GM18951 (cell line): ENCODE data around the gene TMEM201.
"Not testable (repeated sequence)": the region's sequence is repeated elsewhere in the genome, so short reads cannot be mapped to it uniquely, and the experiment has no call there.

ENCODE experiments used
- POLR2A ChIP-seq: IDR thresholded peaks from 4 replicates; pipeline ENCODE4 v1.6.1; 2011; ENCODE audit warnings: mild to moderate bottlenecking; ENCODE audit not compliant: insufficient read length, insufficient read depth; ENCODE audit errors: extremely low read depth
- in situ Hi-C: fragments of 300-500 bp; cut with MboI; formaldehyde crosslinking; loops from one replicate; pipeline ENCODE4 v1.12.0; 2022; ENCODE audit warnings: low sequenced_read_pairs, mixed read lengths, inconsistent platforms; ENCODE audit not compliant: unreplicated experiment

TMEM201 gene

GRCh38 chr1:9558946-9559545 lies 29.7 kb upstream of the TMEM201 start:
- no peak for TF ChIP-seq POLR2A

GRCh38 chr1:9559673-9560072 lies 29.0 kb upstream of the TMEM201 start:
- in situ Hi-C loops, result loop anchor here (10.0 kb wide), 1 partner anchor 55 kb away; no protein-coding TSS in a partner anchor
- TF ChIP-seq POLR2A, result no peak

More at GRCh38 chr1:9558946-9559545, 29.7 kb upstream of the TMEM201 start:
- in situ Hi-C loops, result no loop called here

GRCh38 chr1:9560090-9560489 lies 28.6 kb upstream of the TMEM201 start:
- in situ Hi-C loops, result loop anchor here (10.0 kb wide), 1 partner anchor 55 kb away; no protein-coding TSS in a partner anchor

- in situ Hi-C loops, result loop anchor here (10.0 kb wide), 1 partner anchor 57 kb away; no protein-coding TSS in a partner anchor
- TF ChIP-seq POLR2A, result no peak
Measured at GRCh38 chr1:9561429-9561828, 27.3 kb upstream of the TMEM201 start.

- in situ Hi-C loops, result loop anchor here (10.0 kb wide), 1 partner anchor 64 kb away; no protein-coding TSS in a partner anchor
- TF ChIP-seq POLR2A, result no peak
Measured at GRCh38 chr1:9569267-9569666, 19.4 kb upstream of the TMEM201 start.

GRCh38 chr1:9570886-9571529 lies 17.7 kb upstream of the TMEM201 start:
- in situ Hi-C loops, result not testable (repeated sequence)

- in situ Hi-C loops, result no loop called here
Measured at GRCh38 chr1:9573723-9574122, 15.0 kb upstream of the TMEM201 start.

GRCh38 chr1:9575486-9575885 lies 13.2 kb upstream of the TMEM201 start:
- TF ChIP-seq POLR2A, result no peak
- in situ Hi-C loops, result no loop called here

More at GRCh38 chr1:9573723-9574122, 15.0 kb upstream of the TMEM201 start:
- no peak for TF ChIP-seq POLR2A

- in situ Hi-C loops, result no loop called here
- no peak for TF ChIP-seq POLR2A
Measured at GRCh38 chr1:9576903-9577302, 11.8 kb upstream of the TMEM201 start.

- TF ChIP-seq POLR2A, result no peak
- in situ Hi-C loops, result no loop called here
Measured at GRCh38 chr1:9577423-9577822, 11.3 kb upstream of the TMEM201 start.

GRCh38 chr1:9580942-9581341 lies 7.8 kb upstream of the TMEM201 start:
- TF ChIP-seq POLR2A, result no peak
- in situ Hi-C loops, result no loop called here

- no peak for TF ChIP-seq POLR2A
- in situ Hi-C loops, result no loop called here
Measured at GRCh38 chr1:9586147-9586766, 2.5 kb upstream of the TMEM201 start.

- in situ Hi-C loops, result no loop called here
- TF ChIP-seq POLR2A, result no peak
Measured at GRCh38 chr1:9589144-9589718, 520 bp downstream of the TMEM201 start.
